OCI-LY7 (cell line): Measurements from ENCODE around the gene UBL3.

Experiments
- CTCF ChIP-seq: fragments of 200-600 bp; sonication (generic); conservative IDR thresholded peaks from 2 replicates; pipeline ENCODE4 v1.5.1; 2014; ENCODE audit warnings: mild to moderate bottlenecking, antibody characterized with exemption, low read length, moderate library complexity, mixed read lengths
- EZH2phosphoT487 ChIP-seq: fragments of 200-600 bp; sonication (generic); IDR thresholded peaks from 2 replicates; pipeline ENCODE4 v1.6.1; 2018; ENCODE audit warnings: low read depth, borderline replicate concordance, mild to moderate bottlenecking, mixed run types, antibody characterized with exemption, low read length, moderate library complexity, mixed read lengths

DNA sequence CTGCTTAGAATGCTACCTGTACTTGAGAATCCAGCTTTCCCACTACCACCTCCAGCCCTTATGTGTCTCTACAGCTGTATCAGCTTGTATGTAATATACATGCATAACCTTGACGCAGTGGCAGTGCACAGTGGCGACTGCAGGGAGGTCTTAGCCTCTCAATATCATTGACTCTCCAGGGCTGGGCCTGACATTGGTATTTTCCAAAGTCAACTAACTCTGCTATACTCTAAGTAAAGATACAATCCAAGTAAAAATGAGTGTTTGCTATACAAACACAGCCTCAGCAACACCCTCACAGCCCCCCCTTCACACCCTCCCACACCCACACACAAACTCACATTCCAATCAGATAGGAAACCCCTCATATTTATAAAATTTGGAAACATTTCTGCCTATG lies 6.7 kb upstream of the UBL3 start:
- TF ChIP-seq CTCF (no peak), EZH2phosphoT487 (no peak)
